HepG2 (cell line): Measurements from ENCODE around the gene TMED6. TPM values are rescaled to one million over a fixed set of nuclear protein-coding genes. Genes with fewer than 3 reads are reported as not detected.
A peak's percentile ranks its signal among the peaks of the same experiment; 100 is the strongest.

Source experiments
- BRF2 ChIP-seq: sonication (generic); formaldehyde crosslinking; IDR thresholded peaks from 2 replicates; pipeline ENCODE4 v1.8.1; 2022; ENCODE audit warnings: mild to moderate bottlenecking, missing genetic modification reagents
- DMTF1 ChIP-seq: sonication (generic); formaldehyde crosslinking; IDR thresholded peaks from 2 replicates; pipeline ENCODE4 v1.4.0; 2020; ENCODE audit warnings: mild to moderate bottlenecking, missing genetic modification reagents
- GATA4 ChIP-seq: sonication (generic); IDR thresholded peaks from 2 replicates; pipeline ENCODE4 v1.6.1; 2016; ENCODE audit warnings: antibody characterized with exemption, low read depth, borderline replicate concordance
- HOXD1 ChIP-seq: sonication (generic); formaldehyde crosslinking; IDR thresholded peaks from 2 replicates; pipeline ENCODE4 v1.5.0; 2020; ENCODE audit warnings: missing genetic modification reagents
- KDM5A ChIP-seq: fragments of 200-600 bp; sonication (generic); IDR thresholded peaks from 2 replicates; pipeline ENCODE4 v1.7.0; 2018; ENCODE audit warnings: antibody characterized with exemption, mild to moderate bottlenecking, low read length, borderline replicate concordance
- MZF1 ChIP-seq: sonication (generic); formaldehyde crosslinking; IDR thresholded peaks from 2 replicates; pipeline ENCODE4 v1.8.1; 2023; ENCODE audit warnings: mild to moderate bottlenecking, missing genetic modification reagents, borderline replicate concordance
- SP5 ChIP-seq: IDR thresholded peaks from 2 replicates; pipeline ENCODE4 v1.6.1; 2016; ENCODE audit warnings: low read depth, borderline replicate concordance
- TAF1 ChIP-seq: sonication (generic); formaldehyde crosslinking; IDR thresholded peaks from 2 replicates; pipeline ENCODE4 v1.4.0; 2020; ENCODE audit warnings: missing genetic modification reagents
- ZBTB26 ChIP-seq: IDR thresholded peaks from 2 replicates; pipeline ENCODE4 v1.6.1; 2016; ENCODE audit warnings: missing compliant biosample characterization, missing genetic modification reagents, borderline replicate concordance
- ZFP62 ChIP-seq: sonication (generic); formaldehyde crosslinking; IDR thresholded peaks from 2 replicates; pipeline ENCODE4 v1.4.0; 2020; ENCODE audit warnings: missing genetic modification reagents
- ZMYM2 ChIP-seq: sonication (generic); formaldehyde crosslinking; IDR thresholded peaks from 2 replicates; pipeline ENCODE4 v1.8.0; 2022; ENCODE audit warnings: mild to moderate bottlenecking, missing genetic modification reagents
- ZNF136 ChIP-seq: sonication (generic); formaldehyde crosslinking; IDR thresholded peaks from 2 replicates; pipeline ENCODE4 v1.8.1; 2022; ENCODE audit warnings: low read depth, mild to moderate bottlenecking, moderate library complexity, missing genetic modification reagents
- ZNF180 ChIP-seq: sonication (generic); formaldehyde crosslinking; IDR thresholded peaks from 2 replicates; pipeline ENCODE4 v1.4.0; 2020; ENCODE audit warnings: low read depth, missing genetic modification reagents, borderline replicate concordance
- ZNF205 ChIP-seq: IDR thresholded peaks from 2 replicates; pipeline ENCODE4 v1.6.1; 2018; ENCODE audit warnings: missing biosample characterization, missing genetic modification reagents
- ZNF354B ChIP-seq: sonication (generic); formaldehyde crosslinking; IDR thresholded peaks from 2 replicates; pipeline ENCODE4 v1.8.0; 2022; ENCODE audit warnings: mild to moderate bottlenecking, missing genetic modification reagents
- ZNF441 ChIP-seq: sonication (generic); formaldehyde crosslinking; IDR thresholded peaks from 2 replicates; pipeline ENCODE4 v1.7.0; 2021; ENCODE audit warnings: missing genetic modification reagents, borderline replicate concordance
- ZNF724P ChIP-seq: sonication (generic); formaldehyde crosslinking; IDR thresholded peaks from 2 replicates; pipeline ENCODE4 v1.8.0; 2022; ENCODE audit warnings: missing genetic modification reagents, borderline replicate concordance
- polyA plus RNA-seq, 8 experiments: library from polyadenylated mRNA; depleted of rRNA in 3 of 8; stranded (reverse) in 7 of 8; unstranded in 1 of 8; fragments of >200 nt; fragmentation: Illumina TruSeq in 4 of 8; extraction: Trizol in 4 of 8; gene quantifications; 2 replicates each; pipeline versions ENCODE4 v1.2.1 to v1.2.3, GENCODE V29; 2011 to 2016; ENCODE audit warnings: low read depth in 4 of 8, missing spikeins in 1 of 8, mixed read lengths in 1 of 8; ENCODE audit not compliant: insufficient read depth in 1 of 8
- total RNA-seq, 5 experiments: library from RNA; depleted of rRNA; stranded (reverse); fragments of >200 nt; fragmentation: Illumina TruSeq; extraction: Trizol; gene quantifications; 2 replicates each; pipeline ENCODE4 v1.2.3, GENCODE V29; 2016; ENCODE audit warnings: low read depth in 1 of 5
- TF ChIP-seq, protein P1 (sequence below), 2 experiments: sonication (generic) in 1 of 2; formaldehyde crosslinking in 1 of 2; IDR thresholded peaks; 2 replicates each; pipeline versions ENCODE4 v1.4.0 to v1.6.1; 2018 to 2020; ENCODE audit warnings: missing genetic modification reagents in 2 of 2, borderline replicate concordance in 1 of 2, low read depth in 1 of 2, mild to moderate bottlenecking in 1 of 2, missing biosample characterization in 1 of 2
- TF ChIP-seq, protein P2 (sequence below): IDR thresholded peaks from 2 replicates; pipeline ENCODE4 v1.6.1; 2012; ENCODE audit warnings: low read depth, low read length, improper control_type of control experiment

Gene TMED6
- total and polyA plus RNA-seq, 2 of the 13 experiments (the other 11 are each of a cell fraction or from before 2014, with no cell fraction given): 9.8 to 14.4 TPM

- TF ChIP-seq ZNF724P (CRISPR knock-in tag) (peak; percentile 46; the same call in 1 of the 2 replicates), ZNF441 (CRISPR knock-in tag) (peak; percentile 91), DMTF1 (CRISPR knock-in tag) (0 out of 2 replicates have a peak, but pooled peaks have one; percentile 28), KDM5A (peak; percentile 38; the same call in 1 of the 2 replicates), ZNF354B (0 out of 2 replicates have a peak, but pooled peaks have one; percentile 2), BRF2 (CRISPR knock-in tag) (peak; percentile 95), ZMYM2 (no peak), TAF1 (CRISPR knock-in tag) (peak; percentile 35), ZNF180 (CRISPR knock-in tag) (no peak), MZF1 (no peak; the same call in 1 of the 2 replicates), SP5 (CRISPR knock-in tag) (peak; percentile 24; the same call in 1 of the 2 replicates), HOXD1 (no peak), ZNF136 (no peak), ZNF205 (no peak; the same call in 1 of the 2 replicates), ZBTB26 (CRISPR knock-in tag) (no peak; the same call in 1 of the 2 replicates), ZFP62 (CRISPR knock-in tag) (no peak), GATA4 (no peak)
- TF ChIP-seq, protein P1, sequence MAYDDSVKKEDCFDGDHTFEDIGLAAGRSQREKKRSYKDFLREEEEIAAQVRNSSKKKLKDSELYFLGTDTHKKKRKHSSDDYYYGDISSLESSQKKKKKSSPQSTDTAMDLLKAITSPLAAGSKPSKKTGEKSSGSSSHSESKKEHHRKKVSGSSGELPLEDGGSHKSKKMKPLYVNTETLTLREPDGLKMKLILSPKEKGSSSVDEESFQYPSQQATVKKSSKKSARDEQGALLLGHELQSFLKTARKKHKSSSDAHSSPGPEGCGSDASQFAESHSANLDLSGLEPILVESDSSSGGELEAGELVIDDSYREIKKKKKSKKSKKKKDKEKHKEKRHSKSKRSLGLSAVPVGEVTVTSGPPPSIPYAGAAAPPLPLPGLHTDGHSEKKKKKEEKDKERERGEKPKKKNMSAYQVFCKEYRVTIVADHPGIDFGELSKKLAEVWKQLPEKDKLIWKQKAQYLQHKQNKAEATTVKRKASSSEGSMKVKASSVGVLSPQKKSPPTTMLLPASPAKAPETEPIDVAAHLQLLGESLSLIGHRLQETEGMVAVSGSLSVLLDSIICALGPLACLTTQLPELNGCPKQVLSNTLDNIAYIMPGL (CRISPR knock-in tag; IDR thresholded peaks at IDR 0.05; ENCODE audit: borderline replicate concordance in 1 of 2, low read depth in 1 of 2): peak; percentile 81 to 89
- TF ChIP-seq, protein P2, sequence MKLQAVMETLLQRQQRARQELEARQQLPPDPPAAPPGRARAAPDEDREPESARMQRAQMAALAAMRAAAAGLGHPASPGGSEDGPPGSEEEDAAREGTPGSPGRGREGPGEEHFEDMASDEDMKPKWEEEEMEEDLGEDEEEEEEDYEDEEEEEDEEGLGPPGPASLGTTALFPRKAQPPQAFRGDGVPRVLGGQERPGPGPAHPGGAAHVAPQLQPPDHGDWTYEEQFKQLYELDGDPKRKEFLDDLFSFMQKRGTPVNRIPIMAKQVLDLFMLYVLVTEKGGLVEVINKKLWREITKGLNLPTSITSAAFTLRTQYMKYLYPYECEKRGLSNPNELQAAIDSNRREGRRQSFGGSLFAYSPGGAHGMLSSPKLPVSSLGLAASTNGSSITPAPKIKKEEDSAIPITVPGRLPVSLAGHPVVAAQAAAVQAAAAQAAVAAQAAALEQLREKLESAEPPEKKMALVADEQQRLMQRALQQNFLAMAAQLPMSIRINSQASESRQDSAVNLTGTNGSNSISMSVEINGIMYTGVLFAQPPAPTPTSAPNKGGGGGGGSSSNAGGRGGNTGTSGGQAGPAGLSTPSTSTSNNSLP: no peak
Observed at GRCh38 chr16:69310653-69311532, 40.7 kb downstream of the TMED6 start, which contains the start of gene VPS4A (continued).
